ENCODE results near the gene GJD4. TPM values are rescaled to one million over a fixed set of nuclear protein-coding genes. Genes with fewer than 3 reads are reported as not detected.

Gene GJD4
- total RNA-seq, 1 donor from 2014 or later, result not detected

GRCh38 chr10:35562427-35562826 lies 42.7 kb upstream of the GJD4 start:
- H3K27me3 Mint-ChIP-seq (ENCODE audit: low read depth), result no peaks in the 10 kb centered on the region
- no peak for DNase-seq (ENCODE audit: low spot score)
- no peaks in the 10 kb centered on the region for H3K9me3 Mint-ChIP-seq (ENCODE audit: low read depth)
- H3K27ac Mint-ChIP-seq (ENCODE audit: unreplicated experiment), result no peak overlapping the region
- peaks cover 17% of the 10 kb centered on the region for H3K4me1 Mint-ChIP-seq (ENCODE audit: low read depth)
- no peak for TF ChIP-seq CTCF (IDR thresholded peaks at IDR 0.05)
- peaks cover 16% of the 10 kb centered on the region for H3K36me3 Mint-ChIP-seq (ENCODE audit: low read depth)
- H3K4me3 Mint-ChIP-seq (ENCODE audit: unreplicated experiment), result no peak overlapping the region

GRCh38 chr10:35563261-35563891 lies 41.8 kb upstream of the GJD4 start:
- H3K27ac Mint-ChIP-seq (ENCODE audit: unreplicated experiment), result no peak overlapping the region
- no peak for DNase-seq (ENCODE audit: low spot score)
- peaks cover 15% of the 10 kb centered on the region for H3K36me3 Mint-ChIP-seq (ENCODE audit: low read depth)
- no peak overlapping the region for H3K4me3 Mint-ChIP-seq (ENCODE audit: unreplicated experiment)
- peaks cover 17% of the 10 kb centered on the region for H3K4me1 Mint-ChIP-seq (ENCODE audit: low read depth)
- H3K27me3 Mint-ChIP-seq (ENCODE audit: low read depth), result no peaks in the 10 kb centered on the region
- H3K9me3 Mint-ChIP-seq (ENCODE audit: low read depth), result no peaks in the 10 kb centered on the region
- TF ChIP-seq CTCF (IDR thresholded peaks at IDR 0.05), result peak; percentile 98

- Mint-ChIP-seq H3K36me3 (ENCODE audit: low read depth) (peaks cover 17% of the 10 kb centered on the region), H3K4me1 (ENCODE audit: low read depth) (peaks cover 17% of the 10 kb centered on the region), H3K27ac (ENCODE audit: unreplicated experiment) (peak overlapping the region; percentile 45), H3K4me3 (ENCODE audit: unreplicated experiment) (no peak overlapping the region), H3K27me3 (ENCODE audit: low read depth) (no peaks in the 10 kb centered on the region), H3K9me3 (ENCODE audit: low read depth) (no peaks in the 10 kb centered on the region)
- no peak for TF ChIP-seq CTCF (IDR thresholded peaks at IDR 0.05)
- DNase-seq (ENCODE audit: low spot score), result no peak
These were observed 40.7 kb upstream of the GJD4 start for GRCh38 chr10:35564341-35564968.

- Mint-ChIP-seq H3K4me3 (ENCODE audit: unreplicated experiment) (no peak overlapping the region), H3K27me3 (ENCODE audit: low read depth) (no peaks in the 10 kb centered on the region), H3K27ac (ENCODE audit: unreplicated experiment) (peak overlapping the region; percentile 17), H3K9me3 (ENCODE audit: low read depth) (no peaks in the 10 kb centered on the region), H3K36me3 (ENCODE audit: low read depth) (peaks cover 19% of the 10 kb centered on the region), H3K4me1 (ENCODE audit: low read depth) (peaks cover 17% of the 10 kb centered on the region)
- TF ChIP-seq CTCF (IDR thresholded peaks at IDR 0.05), result no peak
- no peak for DNase-seq (ENCODE audit: low spot score)
These were observed 39.5 kb upstream of the GJD4 start for GRCh38 chr10:35565602-35566081.

- Mint-ChIP-seq H3K4me3 (ENCODE audit: unreplicated experiment) (no peak overlapping the region), H3K4me1 (ENCODE audit: low read depth) (peaks cover 17% of the 10 kb centered on the region), H3K27me3 (ENCODE audit: low read depth) (no peaks in the 10 kb centered on the region), H3K9me3 (ENCODE audit: low read depth) (no peaks in the 10 kb centered on the region), H3K36me3 (ENCODE audit: low read depth) (peaks cover 17% of the 10 kb centered on the region), H3K27ac (ENCODE audit: unreplicated experiment) (no peak overlapping the region)
- no peak for TF ChIP-seq CTCF (IDR thresholded peaks at IDR 0.05)
- DNase-seq (ENCODE audit: low spot score), result no peak
These were observed 37.2 kb upstream of the GJD4 start for GRCh38 chr10:35567951-35568350.

All from chondrocyte (in vitro differentiated cells).